Liver (tissue), 9 donors: ENCODE results near the gene LPP. TPM values are rescaled to one million over a fixed set of nuclear protein-coding genes. Genes with fewer than 3 reads are reported as not detected.

Experiments
- DNase-seq: peaks from one replicate; pipeline ENCODE4 v3.0.0-alpha.2; 2017; ENCODE audit warnings: low spot score
- H3K27ac ChIP-seq, 2 donors: one replicate each; pipeline ENCODE4 v1.7.0; 2013; ENCODE audit warnings: inconsistent platforms in 2 of 2, low read length in 2 of 2, control low read depth in 1 of 2, low read depth in 1 of 2, mild to moderate bottlenecking in 1 of 2
- H3K27me3 ChIP-seq, 4 donors: one replicate each; pipeline versions ENCODE4 v1.6.1 to v1.7.0; 2013; ENCODE audit warnings: low read length in 3 of 4, inconsistent platforms in 1 of 4, mild to moderate bottlenecking in 1 of 4, moderate library complexity in 1 of 4; ENCODE audit not compliant: control insufficient read depth in 4 of 4, insufficient read depth in 4 of 4
- H3K36me3 ChIP-seq, 4 donors: one replicate each; pipeline versions ENCODE4 v1.6.1 to v1.7.0; 2013; ENCODE audit warnings: low read length in 3 of 4, mild to moderate bottlenecking in 3 of 4, low read depth in 1 of 4, moderate library complexity in 1 of 4; ENCODE audit not compliant: control insufficient read depth in 4 of 4, insufficient read depth in 3 of 4
- H3K4me1 ChIP-seq, 4 donors: one replicate each; pipeline versions ENCODE4 v1.6.1 to v1.7.0; 2013; ENCODE audit warnings: low read length in 3 of 4, mild to moderate bottlenecking in 3 of 4, moderate library complexity in 1 of 4; ENCODE audit not compliant: control insufficient read depth in 4 of 4, insufficient read depth in 4 of 4
- H3K4me3 ChIP-seq, 3 donors: one replicate each; pipeline versions ENCODE4 v1.6.1 to v1.7.0; 2013; ENCODE audit warnings: low read length in 3 of 3, control low read depth in 1 of 3, low read depth in 1 of 3, mild to moderate bottlenecking in 1 of 3
- H3K9ac ChIP-seq, 2 donors: one replicate each; pipeline ENCODE4 v1.7.0; 2013; ENCODE audit warnings: low read length in 2 of 2, mild to moderate bottlenecking in 2 of 2, moderate library complexity in 2 of 2, control low read depth in 1 of 2, low read depth in 1 of 2
- H3K9me3 ChIP-seq, 4 donors: one replicate each; pipeline versions ENCODE4 v1.6.1 to v1.7.0; 2013; ENCODE audit warnings: low read length in 3 of 4; ENCODE audit not compliant: control insufficient read depth in 4 of 4
- ATF3 ChIP-seq: IDR thresholded peaks from 2 replicates; pipeline ENCODE4 v1.6.1; 2016; ENCODE audit warnings: antibody characterized with exemption
- CTCF ChIP-seq: fragments of 150-350 bp; IDR thresholded peaks from 2 replicates; pipeline ENCODE4 v1.5.1; 2017; ENCODE audit warnings: improper control_type of control experiment, low read depth, low read length; ENCODE audit not compliant: missing input control
- EGR1 ChIP-seq, 2 donors: IDR thresholded peaks; 2 replicates each; pipeline ENCODE4 v1.6.1; 2016 to 2018; ENCODE audit warnings: antibody characterized with exemption in 2 of 2, low read depth in 2 of 2
- FOXA1 ChIP-seq: IDR thresholded peaks from 2 replicates; pipeline ENCODE4 v1.6.1; 2016; ENCODE audit warnings: antibody characterized with exemption
- FOXA2 ChIP-seq: IDR thresholded peaks from 2 replicates; pipeline ENCODE4 v1.6.1; 2016; ENCODE audit warnings: antibody characterized with exemption
- GABPA ChIP-seq, 2 donors: IDR thresholded peaks in 1 of 2; conservative IDR thresholded peaks in 1 of 2; 2 replicates each; pipeline ENCODE4 v1.6.1; 2016; ENCODE audit warnings: antibody characterized with exemption in 2 of 2, mild to moderate bottlenecking in 1 of 2, moderate library complexity in 1 of 2
- HNF4A ChIP-seq, 2 donors: conservative IDR thresholded peaks; 2 replicates each; pipeline ENCODE4 v1.6.1; 2016; ENCODE audit warnings: antibody characterized with exemption in 2 of 2, mild to moderate bottlenecking in 2 of 2
- HNF4G ChIP-seq: IDR thresholded peaks from 2 replicates; pipeline ENCODE4 v1.6.1; 2016; ENCODE audit warnings: antibody characterized with exemption
- JUND ChIP-seq, 2 donors: IDR thresholded peaks; 2 replicates each; pipeline ENCODE4 v1.6.1; 2016; ENCODE audit warnings: antibody characterized with exemption in 2 of 2
- MAX ChIP-seq: IDR thresholded peaks from 2 replicates; pipeline ENCODE4 v1.6.1; 2016; ENCODE audit warnings: antibody characterized with exemption
- NR2F2 ChIP-seq: IDR thresholded peaks from 2 replicates; pipeline ENCODE4 v1.6.1; 2016; ENCODE audit warnings: antibody characterized with exemption
- RAD21 ChIP-seq, 2 donors: IDR thresholded peaks; 2 replicates each; pipeline ENCODE4 v1.6.1; 2016; ENCODE audit warnings: antibody characterized with exemption in 2 of 2, mild to moderate bottlenecking in 2 of 2
- REST ChIP-seq: IDR thresholded peaks from 2 replicates; pipeline ENCODE4 v1.6.1; 2016; ENCODE audit warnings: antibody characterized with exemption, mild to moderate bottlenecking
- RXRA ChIP-seq, 2 donors: IDR thresholded peaks; 2 replicates each; pipeline ENCODE4 v1.6.1; 2017 to 2018; ENCODE audit warnings: antibody characterized with exemption in 2 of 2, mild to moderate bottlenecking in 1 of 2
- SP1 ChIP-seq: IDR thresholded peaks from 2 replicates; pipeline ENCODE4 v1.6.1; 2018; ENCODE audit warnings: antibody characterized with exemption, mild to moderate bottlenecking
- TAF1 ChIP-seq: conservative IDR thresholded peaks from 2 replicates; pipeline ENCODE4 v1.6.1; 2016; ENCODE audit warnings: antibody characterized with exemption, mild to moderate bottlenecking
- YY1 ChIP-seq: IDR thresholded peaks from 2 replicates; pipeline ENCODE4 v1.6.1; 2016; ENCODE audit warnings: antibody characterized with exemption, mild to moderate bottlenecking
- ZBTB33 ChIP-seq: IDR thresholded peaks from 2 replicates; pipeline ENCODE4 v1.6.1; 2016; ENCODE audit warnings: antibody characterized with exemption
- WGBS: extraction: QIAGEN DNeasy Blood & Tissue Kit; methylation state at CpG from one replicate; pipeline ENCODE4 v1.1.7; 2013; 5-methylcytosine and 5-hydroxymethylcytosine counted together
- polyA plus RNA-seq, 2 donors: library from polyadenylated mRNA; stranded (reverse) in 1 of 2; unstranded in 1 of 2; fragments of 200-250 nt in 1 of 2; fragments of >200 nt in 1 of 2; fragmentation: Nextera tagmentation in 1 of 2; extraction: Ambion mirVana in 1 of 2; gene quantifications; one replicate each; pipeline versions ENCODE4 v1.2.1 to v1.2.3, GENCODE V29; 2013 to 2015
- total RNA-seq, 2 donors: library from RNA; depleted of rRNA; stranded (reverse); fragments of >200 nt; gene quantifications; one replicate each; pipeline ENCODE4 v1.2.3, GENCODE V29; 2014
- donor health status: healthy.
- donor health status: healthy.
- donor health status: healthy.
- donor health status: healthy.
- donor health status: healthy.

The LPP gene
- total and polyA plus RNA-seq, 4 donors = 3.3 to 53.7 (median 28.2) TPM

- Histone ChIP-seq H3K27me3 (no peaks in the 10 kb centered on the region), H3K9ac (no peak overlapping the region), H3K4me3 (no peak overlapping the region), H3K36me3 (no peaks in the 10 kb centered on the region), H3K4me1 (no peaks in the 10 kb centered on the region), H3K27ac (no peak overlapping the region), H3K9me3 (no peaks in the 10 kb centered on the region)
- TF ChIP-seq RXRA (IDR thresholded peaks at IDR 0.05) = no peak
- TF ChIP-seq NR2F2 = no peak
- no peak for TF ChIP-seq CTCF
- no peak for TF ChIP-seq HNF4G
- no peak for TF ChIP-seq HNF4A (conservative IDR thresholded peaks at IDR 0.05)
- no peak for TF ChIP-seq EGR1 (IDR thresholded peaks at IDR 0.05; ENCODE audit: low read depth in 2 of 2)
- TF ChIP-seq RAD21 (IDR thresholded peaks at IDR 0.05) = no peak
- no peak for TF ChIP-seq SP1
- TF ChIP-seq ATF3 = no peak
- DNase-seq = no peak
- 84% methylated on average over 3 of the region's 3 CpGs for WGBS
Measured at GRCh38 chr3:188417766-188418165, 263.8 kb downstream of the LPP start.

GRCh38 chr3:188421151-188421821 is 267.3 kb downstream of the LPP start:
- DNase-seq = no peak
- no peaks in the 10 kb centered on the region for H3K9me3 ChIP-seq
- no peak overlapping the region for H3K4me3 ChIP-seq
- H3K9ac ChIP-seq = no peak overlapping the region
- no peaks in the 10 kb centered on the region for H3K36me3 ChIP-seq
- 85% methylated on average over 2 of the region's 2 CpGs for WGBS
- TF ChIP-seq RAD21 (IDR thresholded peaks at IDR 0.05) (no peak), ZBTB33 (no peak), FOXA2 (no peak), NR2F2 (no peak), SP1 (no peak), EGR1 (IDR thresholded peaks at IDR 0.05; ENCODE audit: low read depth in 2 of 2) (no peak), REST (no peak), CTCF (no peak), HNF4G (no peak), GABPA (IDR thresholded peaks at IDR 0.05 in 1 of 2, conservative IDR thresholded peaks at IDR 0.05 in 1 of 2) (no peak), TAF1 (no peak), RXRA (IDR thresholded peaks at IDR 0.05) (no peak), FOXA1 (no peak), ATF3 (no peak), HNF4A (conservative IDR thresholded peaks at IDR 0.05) (no peak), MAX (no peak), JUND (IDR thresholded peaks at IDR 0.05) (no peak), YY1 (no peak)
- H3K27me3 ChIP-seq = no peaks in the 10 kb centered on the region
- H3K4me1 ChIP-seq = no peaks in the 10 kb centered on the region
- peak overlapping the region in 1 of 2 donors; percentile 8 for H3K27ac ChIP-seq
